Esophagus muscularis mucosa (tissue), 4 donors: ENCODE data around the gene COG2. TPM values are rescaled to one million over a fixed set of nuclear protein-coding genes. Genes with fewer than 3 reads are reported as not detected.

Experiments used
- DNase-seq: peaks from one replicate; pipeline ENCODE4 v3.0.0-alpha.2; 2017; ENCODE audit errors: extremely low spot score
- H3K27ac ChIP-seq, 4 donors: fragments of 200-600 bp; sonication (generic); replicated peaks in 1 of 4; 1 replicate in 3 of 4; 2 replicates in 1 of 4; pipeline ENCODE4 v1.5.1; 2016 to 2019; ENCODE audit warnings: mild to moderate bottlenecking in 1 of 4
- H3K27me3 ChIP-seq, 4 donors: fragments of 200-600 bp; sonication (generic); one replicate each; pipeline versions ENCODE4 v1.5.1 to v1.6.0; 2016 to 2019
- H3K36me3 ChIP-seq, 4 donors: fragments of 200-600 bp; sonication (generic); one replicate each; pipeline ENCODE4 v1.5.1; 2016 to 2019
- H3K4me1 ChIP-seq, 4 donors: fragments of 200-600 bp; sonication (generic); one replicate each; pipeline ENCODE4 v1.5.1; 2016 to 2019
- H3K4me3 ChIP-seq, 4 donors: fragments of 200-600 bp; sonication (generic); 1 replicate in 2 of 4; 2 replicates in 2 of 4; pipeline ENCODE4 v1.5.1; 2016 to 2019; ENCODE audit warnings: mild to moderate bottlenecking in 4 of 4, moderate library complexity in 1 of 4
- H3K9me3 ChIP-seq, 4 donors: fragments of 200-600 bp; sonication (generic); 1 replicate in 3 of 4; 2 replicates in 1 of 4; pipeline ENCODE4 v1.5.1; 2016 to 2019
- CTCF ChIP-seq, 3 experiments: fragments of 200-600 bp in 2 of 3; fragments of 450-650 bp in 1 of 3; sonication (generic) in 2 of 3; IDR thresholded peaks; one replicate each; pipeline ENCODE4 v1.5.1; 2017 to 2019; ENCODE audit warnings: antibody characterized with exemption in 3 of 3, mild to moderate bottlenecking in 2 of 3, moderate library complexity in 1 of 3
- EP300 ChIP-seq: sonication (generic); formaldehyde crosslinking; IDR thresholded peaks from one replicate; pipeline ENCODE4 v1.6.1; 2017; ENCODE audit warnings: antibody characterized with exemption
- POLR2A ChIP-seq: fragments of 450-650 bp; IDR thresholded peaks from one replicate; pipeline ENCODE4 v1.6.1; 2017; ENCODE audit warnings: antibody characterized with exemption, moderate library complexity, mild to moderate bottlenecking, low read depth
- POLR2AphosphoS5 ChIP-seq, 2 donors: sonication (generic); formaldehyde crosslinking; IDR thresholded peaks; one replicate each; pipeline ENCODE4 v1.6.1; 2017; ENCODE audit warnings: antibody characterized with exemption in 2 of 2
- WGBS: methylation state at CpG from one replicate; pipeline ENCODE4 v1.1.5; 2018; 5-methylcytosine and 5-hydroxymethylcytosine counted together
- intact Hi-C: fragments of 100-400 bp; cut with DNase I; formaldehyde crosslinking; loops from one replicate; pipeline ENCODE4 v1.15.1; 2023
- total RNA-seq, 4 donors: library from RNA; depleted of rRNA; stranded (reverse); fragments of >200 nt; gene quantifications; one replicate each; pipeline versions ENCODE4 v1.1.0 to v1.2.1, GENCODE V29; 2016

Gene COG2
- total RNA-seq, 4 donors from 2014 or later, result 20.9 to 23.9 (median 22.5) TPM

GRCh38 chr1:230712470-230712942 is 70.2 kb downstream of the COG2 start:
- Histone ChIP-seq H3K9me3 (no peaks in the 10 kb centered on the region), H3K4me3 (no peak overlapping the region), H3K4me1 (peaks cover 7 to 19% (median 17%) of the 10 kb centered on the region in 4 donors), H3K36me3 (peaks cover 0 to 4% (median 0%) of the 10 kb centered on the region in 4 donors), H3K27me3 (no peaks in the 10 kb centered on the region), H3K27ac (no peak overlapping the region)
- DNase-seq, result no peak
- no peak for TF ChIP-seq POLR2AphosphoS5 (IDR thresholded peaks at IDR 0.05)
- TF ChIP-seq EP300, result no peak
- no peak for TF ChIP-seq POLR2A
- no peak for TF ChIP-seq CTCF (IDR thresholded peaks at IDR 0.05)
- 92% methylated on average over 11 of the region's 17 CpGs for WGBS
- intact Hi-C loops, result no loop called here

- no peaks in the 10 kb centered on the region for H3K36me3 ChIP-seq
- H3K4me3 ChIP-seq, result peak overlapping the region in 1 of 4 donors; percentile 37
- no peak overlapping the region for H3K27ac ChIP-seq
- peaks cover 7 to 19% (median 17%) of the 10 kb centered on the region in 4 donors for H3K4me1 ChIP-seq
- 74% methylated on average over 7 of the region's 7 CpGs for WGBS
- intact Hi-C loops, result no loop called here
- H3K27me3 ChIP-seq, result no peaks in the 10 kb centered on the region
- H3K9me3 ChIP-seq, result no peaks in the 10 kb centered on the region
- DNase-seq, result no peak
- TF ChIP-seq POLR2AphosphoS5 (IDR thresholded peaks at IDR 0.05) (no peak), EP300 (no peak), POLR2A (no peak), CTCF (IDR thresholded peaks at IDR 0.05) (no peak)
Observed at GRCh38 chr1:230713138-230713537, 70.9 kb downstream of the COG2 start.

- no peaks in the 10 kb centered on the region for H3K27me3 ChIP-seq
- WGBS, result 79% methylated on average over 8 of the region's 8 CpGs
- no peak for DNase-seq
- no peaks in the 10 kb centered on the region for H3K9me3 ChIP-seq
- no peaks in the 10 kb centered on the region for H3K36me3 ChIP-seq
- peak overlapping the region; percentile 6 to 43 (median 31) for H3K4me3 ChIP-seq
- H3K27ac ChIP-seq, result peak overlapping the region in 2 of 4 donors; percentile 42 to 48
- intact Hi-C loops, result no loop called here
- TF ChIP-seq EP300, result no peak
- no peak for TF ChIP-seq POLR2AphosphoS5 (IDR thresholded peaks at IDR 0.05)
- no peak for TF ChIP-seq CTCF (IDR thresholded peaks at IDR 0.05)
- TF ChIP-seq POLR2A, result no peak
- peaks cover 7 to 19% (median 17%) of the 10 kb centered on the region in 4 donors for H3K4me1 ChIP-seq
Observed at GRCh38 chr1:230713547-230713914, 71.2 kb downstream of the COG2 start.

- WGBS, result 40% methylated on average over 19 of the region's 24 CpGs
- Histone ChIP-seq H3K4me1 (peaks cover 7 to 19% (median 17%) of the 10 kb centered on the region in 4 donors), H3K27me3 (no peaks in the 10 kb centered on the region), H3K9me3 (no peaks in the 10 kb centered on the region), H3K36me3 (no peaks in the 10 kb centered on the region), H3K27ac (peak within 1 kb of the TSS in 3 of 4 donors; percentile 31 to 48 (median 42)), H3K4me3 (peak within 1 kb of the TSS; percentile 6 to 43 (median 31))
- TF ChIP-seq CTCF (IDR thresholded peaks at IDR 0.05), result no peak
- peak; percentile 42 to 53 for TF ChIP-seq POLR2AphosphoS5 (IDR thresholded peaks at IDR 0.05)
- intact Hi-C loops, result no loop called here
- DNase-seq, result no peak
Observed at GRCh38 chr1:230713915-230714764, 71.9 kb downstream of the COG2 start, which contains the start of gene AGT. Gene AGT (minus strand): TSS chr1:230714122. CDS start chr1:230710823, 3,299 bp downstream.
